K562 (cell line): Measurements from ENCODE around the gene DNAJB12. TPM values are rescaled to one million over a fixed set of nuclear protein-coding genes. Genes with fewer than 3 reads are reported as not detected.

Source experiments
- ARNT ChIP-seq, 2 experiments: fragments of 450-650 bp; IDR thresholded peaks; 2 replicates each; pipeline ENCODE4 v1.6.1; 2016; ENCODE audit warnings: mild to moderate bottlenecking in 1 of 2
- ATF1 ChIP-seq, 2 experiments: fragments of 450-650 bp in 1 of 2; IDR thresholded peaks; 2 replicates each; pipeline ENCODE4 v1.6.1; 2016; ENCODE audit warnings: missing compliant biosample characterization in 1 of 2, missing genetic modification characterization in 1 of 2
- ATF3 ChIP-seq, 2 experiments: fragments of 450-650 bp in 1 of 2; sonication (generic) in 1 of 2; formaldehyde crosslinking in 1 of 2; IDR thresholded peaks in 1 of 2; conservative IDR thresholded peaks in 1 of 2; 2 replicates each; pipeline versions ENCODE4 v1.6.1 to v1.8.1; 2016 to 2023; ENCODE audit warnings: mild to moderate bottlenecking in 2 of 2, moderate library complexity in 2 of 2, inconsistent platforms in 1 of 2, missing genetic modification reagents in 1 of 2
- EHMT2 ChIP-seq: fragments of 450-650 bp; IDR thresholded peaks from 2 replicates; pipeline ENCODE4 v1.6.1; 2018; ENCODE audit warnings: antibody characterized with exemption
- MEF2D ChIP-seq: conservative IDR thresholded peaks from 2 replicates; pipeline ENCODE4 v1.6.1; 2016; ENCODE audit warnings: low read depth, missing genetic modification characterization, missing compliant biosample characterization
- PPARD ChIP-seq: fragments of 250-450 bp; sonication (Bioruptor Pico); IDR thresholded peaks from 2 replicates; pipeline ENCODE4 v1.8.0; 2022; ENCODE audit warnings: inconsistent platforms, mild to moderate bottlenecking, moderate library complexity
- SMARCE1 ChIP-seq: fragments of 450-650 bp; IDR thresholded peaks from 2 replicates; pipeline ENCODE4 v1.7.1; 2016; ENCODE audit warnings: mild to moderate bottlenecking
- SPI1 ChIP-seq: IDR thresholded peaks from 2 replicates; pipeline ENCODE4 v1.6.1; 2011; ENCODE audit warnings: low read depth, low read length, control low read depth, borderline replicate concordance
- TRIM24 ChIP-seq, 2 experiments: fragments of 450-650 bp; IDR thresholded peaks; 2 replicates each; pipeline ENCODE4 v1.6.1; 2016
- WHSC1 ChIP-seq: IDR thresholded peaks from one replicate; pipeline ENCODE4 v1.6.1; 2012; ENCODE audit warnings: low read length, control low read depth, inconsistent platforms
- ZBTB40 ChIP-seq, 2 experiments: fragments of 450-650 bp in 1 of 2; sonication (generic) in 1 of 2; formaldehyde crosslinking in 1 of 2; IDR thresholded peaks; 2 replicates each; pipeline versions ENCODE4 v1.7.1 to v1.9.0; 2016 to 2022; ENCODE audit warnings: inconsistent platforms in 1 of 2, mild to moderate bottlenecking in 1 of 2, missing genetic modification reagents in 1 of 2
- ZHX1 ChIP-seq: fragments of 150-350 bp; conservative IDR thresholded peaks from 2 replicates; pipeline ENCODE4 v1.6.1; 2014; ENCODE audit warnings: low read length
- ZNF263 ChIP-seq: sonication (generic); formaldehyde crosslinking; IDR thresholded peaks from 2 replicates; pipeline ENCODE4 v1.8.0; 2022; ENCODE audit warnings: mild to moderate bottlenecking, missing genetic modification reagents, borderline replicate concordance
- ZNF316 ChIP-seq: fragments of 450-650 bp; IDR thresholded peaks from 2 replicates; pipeline ENCODE4 v1.6.1; 2016
- ZNF717 ChIP-seq: fragments of 250-450 bp; sonication (Bioruptor Pico); IDR thresholded peaks from 2 replicates; pipeline ENCODE4 v1.5.0; 2021
- polyA plus RNA-seq, 8 experiments: library from polyadenylated mRNA; depleted of rRNA in 4 of 8; stranded (reverse) in 5 of 8; unstranded in 3 of 8; fragments of >200 nt; fragmentation: Nextera tagmentation in 2 of 8; fragmentation: Illumina TruSeq in 1 of 8; extraction: Ambion mirVana in 2 of 8; extraction: Trizol in 1 of 8; gene quantifications; 2 replicates each; pipeline versions ENCODE4 v1.2.1 to v1.2.3, GENCODE V29; 2011 to 2014; ENCODE audit warnings: inconsistent platforms in 1 of 8, missing spikeins in 1 of 8
- total RNA-seq, 7 experiments: library from RNA; depleted of rRNA in 6 of 7; stranded (reverse); fragments of >200 nt in 6 of 7; fragmentation: Illumina TruSeq in 2 of 7; extraction: Trizol in 2 of 7; gene quantifications; 2 replicates each; pipeline versions ENCODE4 v1.2.1 to v1.2.3, GENCODE V29; 2011 to 2021; ENCODE audit warnings: low replicate concordance in 1 of 7

The DNAJB12 gene
- total and polyA plus RNA-seq, 9 of the 15 experiments (the other 6 are each of a cell fraction or from before 2014, with no cell fraction given), result 3.5 to 31.5 (median 20.3) TPM

GRCh38 chr10:72320676-72321247 lies 34.0 kb downstream of the DNAJB12 start (continued):
- peak; percentile 82 for TF ChIP-seq ZBTB40 (IDR thresholded peaks at IDR 0.05)
- TF ChIP-seq ZBTB40 (CRISPR knock-in tag; IDR thresholded peaks at IDR 0.05), result no peak
- TF ChIP-seq ZHX1, result no peak; the same call in 1 of the 2 replicates
- peak; percentile 92 for TF ChIP-seq ZNF316
- TF ChIP-seq ARNT (IDR thresholded peaks at IDR 0.05), result peak; percentile 98 to 99
- TF ChIP-seq ATF1 (CRISPR knock-in tag; IDR thresholded peaks at IDR 0.05), result no peak
- peak; percentile 90 for TF ChIP-seq ATF1 (tag; IDR thresholded peaks at IDR 0.05)
- peak; percentile 100 for TF ChIP-seq ATF3 (IDR thresholded peaks at IDR 0.05)
- TF ChIP-seq ATF3 (CRISPR knock-in tag; conservative IDR thresholded peaks at IDR 0.05), result peak; percentile 100
- peak; percentile 99 to 100 for TF ChIP-seq TRIM24 (IDR thresholded peaks at IDR 0.05)
- no peak for TF ChIP-seq PPARD
- peak; percentile 31; the same call in 1 of the 2 replicates for TF ChIP-seq ZNF263 (CRISPR knock-in tag)
- TF ChIP-seq SMARCE1, result peak; percentile 100
- no peak for TF ChIP-seq EHMT2
- TF ChIP-seq SPI1, result peak; percentile 100
- TF ChIP-seq MEF2D (tag), result peak; percentile 87
- TF ChIP-seq ZNF717 (CRISPR knock-in tag), result no peak
- TF ChIP-seq WHSC1, result no peak
